HepG2 (cell line): Measurements from ENCODE around the gene SHISAL1. TPM values are rescaled to one million over a fixed set of nuclear protein-coding genes. Genes with fewer than 3 reads are reported as not detected.

Experiments used
- ATAC-seq: fragments of 200-7000 bp; cut with Tn5 transposase; 3 replicates; pipeline ENCODE4 v1.9.1; 2020; ENCODE audit warnings: mild to moderate bottlenecking, moderate library complexity
- BruUV-seq: library from RNA; stranded (reverse); fragments of 400-500 nt; replicated peaks from 2 replicates; lab custom pipeline; 2021; lab: Mats Ljungman, UMichigan
- CTCF ChIA-PET: fragments of 300-600 bp; formaldehyde crosslinking; extraction: SDS; loops from one replicate; lab custom pipeline; 2021; ENCODE audit warnings: low total read pairs, inconsistent platforms, low intra/inter-chr PET ratio; lab: Yijun Ruan, JAX
- POLR2A ChIA-PET: fragments of 350-600 bp; sonication (Branson Sonifier 250); formaldehyde crosslinking; loops from one replicate; lab custom pipeline; 2020; ENCODE audit warnings: antibody characterized with exemption, inconsistent platforms; lab: Yijun Ruan, JAX
- DNase-seq: peaks from one replicate; pipeline ENCODE4 v3.0.0-alpha.2; 2015; ENCODE audit warnings: low spot score
- FAIRE-seq: peaks from 3 replicates; lab custom pipeline; 2011; peaks lifted over from hg19 to GRCh38; lab: Jason Lieb, UNC
- H2AFZ ChIP-seq: one replicate; pipeline ENCODE4 v1.6.1; 2011; ENCODE audit warnings: low read length, inconsistent platforms
- H3K27ac ChIP-seq: fragments of 300-600 bp; 3 replicates; pipeline ENCODE4 v1.8.0; 2011; ENCODE audit warnings: mixed run types, mild to moderate bottlenecking, mixed read lengths, low read length, inconsistent platforms; ENCODE audit not compliant: insufficient read depth; ENCODE audit errors: extremely low read length
- H3K27me3 ChIP-seq, 2 experiments: fragments of 200-600 bp in 1 of 2; 2 replicates in 1 of 2; 3 replicates in 1 of 2; pipeline versions ENCODE4 v1.6.0 to v1.8.0; 2011; ENCODE audit warnings: low read length in 2 of 2, mild to moderate bottlenecking in 2 of 2, moderate library complexity in 2 of 2, inconsistent platforms in 1 of 2; ENCODE audit not compliant: insufficient read depth in 2 of 2, control insufficient read depth in 1 of 2
- H3K36me3 ChIP-seq, 2 experiments: fragments of 200-600 bp in 1 of 2; replicated peaks in 1 of 2; 2 replicates in 1 of 2; 3 replicates in 1 of 2; pipeline versions ENCODE4 v1.5.1 to v1.8.0; 2011; ENCODE audit warnings: low read length in 2 of 2, inconsistent platforms in 1 of 2; ENCODE audit not compliant: insufficient read depth in 2 of 2, control insufficient read depth in 1 of 2
- H3K4me1 ChIP-seq: 2 replicates; pipeline ENCODE4 v1.5.1; 2012; ENCODE audit warnings: low read length, inconsistent platforms; ENCODE audit not compliant: insufficient read depth
- H3K4me2 ChIP-seq: 2 replicates; pipeline ENCODE4 v1.6.0; 2011; ENCODE audit warnings: low read depth, low read length, inconsistent platforms
- H3K4me3 ChIP-seq, 3 experiments: fragments of 200-600 bp in 1 of 3; sonication (generic), shearing (Covaris generic) in 1 of 3; replicated peaks in 1 of 3; 2 replicates each; pipeline ENCODE4 v1.5.1; 2011 to 2016; ENCODE audit warnings: low read length in 3 of 3, inconsistent platforms in 2 of 3, low read depth in 2 of 3, mild to moderate bottlenecking in 2 of 3, control low read depth in 1 of 3, mixed read lengths in 1 of 3; ENCODE audit not compliant: insufficient read depth in 1 of 3
- H3K79me2 ChIP-seq: one replicate; pipeline ENCODE4 v1.6.1; 2011; ENCODE audit warnings: low read length, inconsistent platforms; ENCODE audit not compliant: insufficient read depth
- H3K9ac ChIP-seq: 2 replicates; pipeline ENCODE4 v1.6.0; 2011; ENCODE audit warnings: mild to moderate bottlenecking, low read depth, low read length, inconsistent platforms; ENCODE audit not compliant: insufficient read depth
- H3K9me3 ChIP-seq: 2 replicates; pipeline ENCODE4 v1.5.1; 2012; ENCODE audit warnings: mild to moderate bottlenecking, low read length
- H4K20me1 ChIP-seq: 2 replicates; pipeline ENCODE4 v1.6.0; 2011; ENCODE audit warnings: inconsistent platforms, mild to moderate bottlenecking, low read length, moderate library complexity; ENCODE audit not compliant: insufficient read depth
- CCDC6 ChIP-seq: sonication (generic); formaldehyde crosslinking; IDR thresholded peaks from 2 replicates; pipeline ENCODE4 v1.8.1; 2022; ENCODE audit warnings: mild to moderate bottlenecking, missing genetic modification reagents, moderate library complexity
- ISX ChIP-seq: sonication (generic); formaldehyde crosslinking; conservative IDR thresholded peaks from 2 replicates; pipeline ENCODE4 v1.5.0; 2020; ENCODE audit warnings: missing genetic modification reagents
- MXD1 ChIP-seq: sonication (generic); formaldehyde crosslinking; IDR thresholded peaks from 2 replicates; pipeline ENCODE4 v1.4.0; 2020; ENCODE audit warnings: mild to moderate bottlenecking, missing genetic modification reagents
- NFKBIZ ChIP-seq: IDR thresholded peaks from 2 replicates; pipeline ENCODE4 v1.6.1; 2018; ENCODE audit warnings: missing genetic modification reagents, missing compliant biosample characterization
- NPAS2 ChIP-seq: sonication (generic); formaldehyde crosslinking; IDR thresholded peaks from 2 replicates; pipeline ENCODE4 v1.8.0; 2022; ENCODE audit warnings: mild to moderate bottlenecking, missing genetic modification reagents, borderline replicate concordance
- RAD21 ChIP-seq: fragments of 450-650 bp; formaldehyde crosslinking; IDR thresholded peaks from 2 replicates; pipeline ENCODE4 v1.5.0; 2020; ENCODE audit warnings: mild to moderate bottlenecking
- SMYD3 ChIP-seq: sonication (generic); formaldehyde crosslinking; IDR thresholded peaks from 2 replicates; pipeline ENCODE4 v1.8.1; 2023; ENCODE audit warnings: mild to moderate bottlenecking, missing genetic modification reagents
- SP140L ChIP-seq: sonication (generic); formaldehyde crosslinking; IDR thresholded peaks from 2 replicates; pipeline ENCODE4 v1.4.0; 2020; ENCODE audit warnings: missing genetic modification reagents, borderline replicate concordance
- ZNF577 ChIP-seq: sonication (generic); formaldehyde crosslinking; IDR thresholded peaks from 2 replicates; pipeline ENCODE4 v1.4.0; 2020; ENCODE audit warnings: mild to moderate bottlenecking, low read depth, missing genetic modification reagents, borderline replicate concordance
- ZNF615 ChIP-seq: sonication (generic); formaldehyde crosslinking; IDR thresholded peaks from 2 replicates; pipeline ENCODE4 v1.5.0; 2020; ENCODE audit warnings: mild to moderate bottlenecking, missing genetic modification reagents, borderline replicate concordance
- ZNF773 ChIP-seq: sonication (generic); formaldehyde crosslinking; IDR thresholded peaks from 2 replicates; pipeline ENCODE4 v1.4.0; 2020; ENCODE audit warnings: missing genetic modification reagents, borderline replicate concordance
- WGBS: methylation state at CpG from one replicate; pipeline ENCODE4 v1.1.6; 2017; ENCODE audit warnings: low lambda C conversion rate; 5-methylcytosine and 5-hydroxymethylcytosine counted together
- in situ Hi-C: cut with HindIII; loops from 2 replicates; pipeline ENCODE4 v1.10.0; 2017; ENCODE audit warnings: low pct_unique_long_range_greater_than_20kb; ENCODE audit not compliant: extremely low pct_ligation_motif_present
- intact Hi-C: fragments of 100-400 bp; cut with micrococcal nuclease; formaldehyde crosslinking; loops from one replicate; pipeline ENCODE4 v1.10.0; 2022; ENCODE audit not compliant: unreplicated experiment
- polyA plus RNA-seq, 8 experiments: library from polyadenylated mRNA; depleted of rRNA in 3 of 8; stranded (reverse) in 7 of 8; unstranded in 1 of 8; fragments of >200 nt; fragmentation: Illumina TruSeq in 4 of 8; extraction: Trizol in 4 of 8; gene quantifications; 2 replicates each; pipeline versions ENCODE4 v1.2.1 to v1.2.3, GENCODE V29; 2011 to 2016; ENCODE audit warnings: low read depth in 4 of 8, missing spikeins in 1 of 8, mixed read lengths in 1 of 8; ENCODE audit not compliant: insufficient read depth in 1 of 8
- total RNA-seq, 5 experiments: library from RNA; depleted of rRNA; stranded (reverse); fragments of >200 nt; fragmentation: Illumina TruSeq; extraction: Trizol; gene quantifications; 2 replicates each; pipeline ENCODE4 v1.2.3, GENCODE V29; 2016; ENCODE audit warnings: low read depth in 1 of 5
- TF ChIP-seq, protein P1 (sequence below): sonication (generic); formaldehyde crosslinking; IDR thresholded peaks from 2 replicates; pipeline ENCODE4 v1.5.1; 2020; ENCODE audit warnings: mild to moderate bottlenecking, missing genetic modification reagents, moderate library complexity

Gene SHISAL1
- total and polyA plus RNA-seq, 2 of the 13 experiments (the other 11 are each of a cell fraction or from before 2014, with no cell fraction given), result not detected

DNA sequence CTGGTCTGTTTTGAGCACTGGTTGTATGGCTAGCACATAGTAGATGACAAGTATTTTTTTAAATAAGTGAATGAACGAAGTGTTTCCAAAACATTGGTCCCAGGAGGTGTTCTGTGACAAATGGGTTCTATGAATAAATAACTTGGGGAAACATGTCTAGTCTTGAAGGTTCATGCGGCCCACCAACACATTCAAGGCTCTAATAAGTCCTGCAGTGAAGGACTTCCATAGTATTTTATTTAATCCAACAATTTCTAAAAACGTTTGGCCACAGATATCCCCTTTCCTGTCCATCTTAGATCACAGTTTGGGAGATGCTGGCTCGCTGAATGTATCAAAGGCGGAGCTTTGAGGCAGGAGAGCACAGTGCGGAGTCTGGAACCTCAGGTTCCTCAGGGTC, 109.5 kb downstream of the SHISAL1 start (continued):
- TF ChIP-seq MXD1 (CRISPR knock-in tag) (no peak), NFKBIZ (no peak)
- TF ChIP-seq, all 625 proteins: peak for 0

DNA sequence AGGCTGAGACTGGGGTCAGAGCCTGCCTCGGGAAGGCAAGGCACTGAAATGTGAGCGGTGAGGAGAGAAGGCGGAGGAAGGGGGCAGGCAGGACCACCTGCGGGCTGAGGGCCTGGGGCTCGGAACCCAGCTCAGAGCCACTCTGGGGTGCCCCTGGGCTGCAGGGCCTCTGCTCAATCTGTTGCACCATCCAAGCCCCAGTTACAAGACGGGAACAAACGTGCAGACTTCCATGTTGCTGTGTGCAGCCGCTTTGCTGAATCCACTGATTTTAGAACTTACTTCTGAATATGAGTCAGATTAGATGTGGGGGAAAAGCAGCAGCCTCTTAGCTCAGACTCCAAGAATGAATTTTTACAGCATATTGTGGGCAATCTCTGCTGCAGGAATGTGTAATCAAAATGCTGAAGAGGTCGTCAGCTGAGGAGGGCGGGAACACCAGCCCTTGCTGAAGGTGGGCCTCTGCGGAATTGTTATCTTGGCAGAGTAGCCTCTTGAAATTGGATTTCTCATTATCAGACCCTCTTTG, 110.4 kb downstream of the SHISAL1 start:
- H3K9me3 ChIP-seq, result no peaks in the 10 kb centered on the region
- H4K20me1 ChIP-seq, result no peaks in the 10 kb centered on the region
- WGBS, result 11% methylated on average over 6 of the region's 11 CpGs
- no peak for ATAC-seq
- no peak overlapping the region for H3K27ac ChIP-seq
- H3K36me3 ChIP-seq, result no peaks in the 10 kb centered on the region
- TF ChIP-seq ISX (CRISPR knock-in tag) (no peak), CCDC6 (no peak), NPAS2 (no peak), SP140L (CRISPR knock-in tag) (no peak), ZNF615 (no peak), RAD21 (CRISPR knock-in tag) (no peak), ZNF773 (no peak), SMYD3 (CRISPR knock-in tag) (no peak), ZNF577 (CRISPR knock-in tag) (no peak)
- TF ChIP-seq, protein P1, sequence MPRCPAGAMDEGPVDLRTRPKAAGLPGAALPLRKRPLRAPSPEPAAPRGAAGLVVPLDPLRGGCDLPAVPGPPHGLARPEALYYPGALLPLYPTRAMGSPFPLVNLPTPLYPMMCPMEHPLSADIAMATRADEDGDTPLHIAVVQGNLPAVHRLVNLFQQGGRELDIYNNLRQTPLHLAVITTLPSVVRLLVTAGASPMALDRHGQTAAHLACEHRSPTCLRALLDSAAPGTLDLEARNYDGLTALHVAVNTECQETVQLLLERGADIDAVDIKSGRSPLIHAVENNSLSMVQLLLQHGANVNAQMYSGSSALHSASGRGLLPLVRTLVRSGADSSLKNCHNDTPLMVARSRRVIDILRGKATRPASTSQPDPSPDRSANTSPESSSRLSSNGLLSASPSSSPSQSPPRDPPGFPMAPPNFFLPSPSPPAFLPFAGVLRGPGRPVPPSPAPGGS (CRISPR knock-in tag), result no peak
- no peak overlapping the region for H3K9ac ChIP-seq
- DNase-seq, result no peak
- peaks cover 5 to 38% of the 10 kb centered on the region in 2 experiments; a peak in 4 of 5 replicates for H3K27me3 ChIP-seq
- intact Hi-C loops (no loop called here), in situ Hi-C loops (no loop called here)
- no peak overlapping the region for H3K4me3 ChIP-seq
- H2AFZ ChIP-seq, result no peak overlapping the region
- POLR2A ChIA-PET, result no interaction called here
- H3K4me1 ChIP-seq, result no peaks in the 10 kb centered on the region
- H3K4me2 ChIP-seq, result no peak overlapping the region
- CTCF ChIA-PET, result no interaction called here
- BruUV-seq, result no TSS peak
- no peak for FAIRE-seq
- no peaks in the 10 kb centered on the region for H3K79me2 ChIP-seq
